Neural progenitor cell (in vitro differentiated cells): ENCODE data around the gene EEF1G.

Experiments used
- EZH2 ChIP-seq: fragments of 200-600 bp; sonication (generic); IDR thresholded peaks from 2 replicates; pipeline ENCODE4 v1.6.1; 2017; ENCODE audit warnings: antibody characterized with exemption, mild to moderate bottlenecking, moderate library complexity
- EZH2phosphoT487 ChIP-seq: fragments of 200-600 bp; sonication (generic); IDR thresholded peaks from 2 replicates; pipeline ENCODE4 v1.6.1; 2017; ENCODE audit warnings: antibody characterized with exemption
- TF ChIP-seq, protein P1 (sequence below): fragments of 200-600 bp; sonication (generic); IDR thresholded peaks from 2 replicates; pipeline ENCODE4 v1.5.1; 2017; ENCODE audit warnings: antibody characterized with exemption, mild to moderate bottlenecking

GRCh38 chr11:62556108-62556874, 17.4 kb downstream of the EEF1G start:
- TF ChIP-seq EZH2 (no peak), EZH2phosphoT487 (no peak)
- TF ChIP-seq, protein P1, sequence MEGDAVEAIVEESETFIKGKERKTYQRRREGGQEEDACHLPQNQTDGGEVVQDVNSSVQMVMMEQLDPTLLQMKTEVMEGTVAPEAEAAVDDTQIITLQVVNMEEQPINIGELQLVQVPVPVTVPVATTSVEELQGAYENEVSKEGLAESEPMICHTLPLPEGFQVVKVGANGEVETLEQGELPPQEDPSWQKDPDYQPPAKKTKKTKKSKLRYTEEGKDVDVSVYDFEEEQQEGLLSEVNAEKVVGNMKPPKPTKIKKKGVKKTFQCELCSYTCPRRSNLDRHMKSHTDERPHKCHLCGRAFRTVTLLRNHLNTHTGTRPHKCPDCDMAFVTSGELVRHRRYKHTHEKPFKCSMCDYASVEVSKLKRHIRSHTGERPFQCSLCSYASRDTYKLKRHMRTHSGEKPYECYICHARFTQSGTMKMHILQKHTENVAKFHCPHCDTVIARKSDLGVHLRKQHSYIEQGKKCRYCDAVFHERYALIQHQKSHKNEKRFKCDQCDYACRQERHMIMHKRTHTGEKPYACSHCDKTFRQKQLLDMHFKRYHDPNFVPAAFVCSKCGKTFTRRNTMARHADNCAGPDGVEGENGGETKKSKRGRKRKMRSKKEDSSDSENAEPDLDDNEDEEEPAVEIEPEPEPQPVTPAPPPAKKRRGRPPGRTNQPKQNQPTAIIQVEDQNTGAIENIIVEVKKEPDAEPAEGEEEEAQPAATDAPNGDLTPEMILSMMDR, result no peak
